GM12878 (cell line): ENCODE results near the gene TNFSF9. TPM values are rescaled to one million over a fixed set of nuclear protein-coding genes. Genes with fewer than 3 reads are reported as not detected.

Experiments
- BRCA1 ChIP-seq: IDR thresholded peaks from 2 replicates; pipeline ENCODE4 v1.6.1; 2011; ENCODE audit warnings: low read depth, low read length, improper control_type of control experiment
- CHD2 ChIP-seq: IDR thresholded peaks from 2 replicates; pipeline ENCODE4 v1.6.1; 2011; ENCODE audit warnings: low read depth, low read length, improper control_type of control experiment, borderline replicate concordance
- FOS ChIP-seq: IDR thresholded peaks from 3 replicates; pipeline ENCODE4 v1.6.1; 2011; ENCODE audit warnings: borderline replicate concordance; ENCODE audit not compliant: insufficient read length; ENCODE audit errors: extremely low read depth
- IKZF2 ChIP-seq, 2 experiments: fragments of 450-650 bp; IDR thresholded peaks; 2 replicates each; pipeline ENCODE4 v1.6.1; 2017; ENCODE audit warnings: mild to moderate bottlenecking in 2 of 2, moderate library complexity in 2 of 2
- JUNB ChIP-seq: IDR thresholded peaks from 2 replicates; pipeline ENCODE4 v1.6.1; 2016; ENCODE audit warnings: antibody characterized with exemption, mild to moderate bottlenecking
- LARP7 ChIP-seq: fragments of 450-650 bp; IDR thresholded peaks from 2 replicates; pipeline ENCODE4 v1.6.1; 2017; ENCODE audit warnings: mild to moderate bottlenecking
- PBX3 ChIP-seq: IDR thresholded peaks from 2 replicates; pipeline ENCODE4 v1.6.1; 2011; ENCODE audit warnings: mild to moderate bottlenecking, low read depth, low read length, moderate library complexity; ENCODE audit not compliant: insufficient replicate concordance
- POLR2AphosphoS2 ChIP-seq: IDR thresholded peaks from 2 replicates; pipeline ENCODE4 v1.6.1; 2011; ENCODE audit warnings: low read depth, mild to moderate bottlenecking, low read length, improper control_type of control experiment, moderate library complexity
- POLR2AphosphoS5 ChIP-seq: IDR thresholded peaks from 2 replicates; pipeline ENCODE4 v1.6.1; 2011; ENCODE audit warnings: mild to moderate bottlenecking, low read length, inconsistent platforms
- SMAD1 ChIP-seq: fragments of 450-650 bp; IDR thresholded peaks from 2 replicates; pipeline ENCODE4 v1.6.1; 2018; ENCODE audit warnings: mild to moderate bottlenecking, low read depth; ENCODE audit not compliant: partially characterized antibody
- SPI1 ChIP-seq: IDR thresholded peaks from 2 replicates; pipeline ENCODE4 v1.6.1; 2011; ENCODE audit warnings: low read depth, mild to moderate bottlenecking, low read length, moderate library complexity, borderline replicate concordance; ENCODE audit not compliant: insufficient read depth
- polyA plus RNA-seq, 11 experiments: library from polyadenylated mRNA; depleted of rRNA in 4 of 11; unstranded in 6 of 11; stranded (reverse) in 5 of 11; fragments of >200 nt; fragmentation: Nextera tagmentation in 4 of 11; fragmentation: Illumina TruSeq in 1 of 11; extraction: Ambion mirVana in 4 of 11; extraction: Trizol in 1 of 11; gene quantifications; 1 replicate in 1 of 11; 2 replicates in 10 of 11; pipeline versions ENCODE4 v1.2.1 to v1.2.3, GENCODE V29; 2011 to 2016; ENCODE audit warnings: inconsistent platforms in 2 of 11, missing spikeins in 2 of 11, low read depth in 1 of 11
- total RNA-seq, 4 experiments: library from RNA; depleted of rRNA in 3 of 4; stranded (reverse); fragments of >200 nt in 3 of 4; fragmentation: Illumina TruSeq in 1 of 4; extraction: Trizol in 1 of 4; gene quantifications; 2 replicates each; pipeline versions ENCODE4 v1.2.1 to v1.2.3, GENCODE V29; 2013 to 2021
- TF ChIP-seq, protein P1 (sequence below): fragments of 450-650 bp; IDR thresholded peaks from 2 replicates; pipeline ENCODE4 v1.6.1; 2018; ENCODE audit warnings: borderline replicate concordance, mild to moderate bottlenecking; ENCODE audit not compliant: partially characterized antibody

Gene TNFSF9
- total and polyA plus RNA-seq, 10 of the 15 experiments (the other 5 are each of a cell fraction or from before 2014, with no cell fraction given): 6.2 to 75.3 (median 22.1) TPM

DNA sequence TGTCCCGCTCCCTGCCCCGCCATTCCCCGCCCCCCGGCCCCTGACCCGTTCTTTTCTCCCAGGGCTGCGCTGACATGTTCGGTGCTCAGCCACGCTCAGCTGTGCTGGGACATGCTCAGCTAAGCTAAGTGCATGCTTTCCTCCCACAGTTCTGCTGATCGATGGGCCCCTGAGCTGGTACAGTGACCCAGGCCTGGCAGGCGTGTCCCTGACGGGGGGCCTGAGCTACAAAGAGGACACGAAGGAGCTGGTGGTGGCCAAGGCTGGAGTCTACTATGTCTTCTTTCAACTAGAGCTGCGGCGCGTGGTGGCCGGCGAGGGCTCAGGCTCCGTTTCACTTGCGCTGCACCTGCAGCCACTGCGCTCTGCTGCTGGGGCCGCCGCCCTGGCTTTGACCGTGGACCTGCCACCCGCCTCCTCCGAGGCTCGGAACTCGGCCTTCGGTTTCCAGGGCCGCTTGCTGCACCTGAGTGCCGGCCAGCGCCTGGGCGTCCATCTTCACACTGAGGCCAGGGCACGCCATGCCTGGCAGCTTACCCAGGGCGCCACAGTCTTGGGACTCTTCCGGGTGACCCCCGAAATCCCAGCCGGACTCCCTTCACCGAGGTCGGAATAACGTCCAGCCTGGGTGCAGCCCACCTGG lies 3.7 kb downstream of the TNFSF9 start (continued):
- TF ChIP-seq PBX3 (no peak), LARP7 (0 out of 2 replicates have a peak, but pooled peaks have one; percentile 56), JUNB (no peak), CHD2 (no peak), IKZF2 (IDR thresholded peaks at IDR 0.05) (peak; percentile 11 to 25; a peak in 1 of 4 replicates), SPI1 (no peak), BRCA1 (no peak), POLR2AphosphoS2 (peak; percentile 59; the same call in 1 of the 2 replicates), SMAD1 (peak; percentile 23), POLR2AphosphoS5 (peak; percentile 74; the same call in 1 of the 2 replicates), FOS (no peak)
- TF ChIP-seq, protein P1, sequence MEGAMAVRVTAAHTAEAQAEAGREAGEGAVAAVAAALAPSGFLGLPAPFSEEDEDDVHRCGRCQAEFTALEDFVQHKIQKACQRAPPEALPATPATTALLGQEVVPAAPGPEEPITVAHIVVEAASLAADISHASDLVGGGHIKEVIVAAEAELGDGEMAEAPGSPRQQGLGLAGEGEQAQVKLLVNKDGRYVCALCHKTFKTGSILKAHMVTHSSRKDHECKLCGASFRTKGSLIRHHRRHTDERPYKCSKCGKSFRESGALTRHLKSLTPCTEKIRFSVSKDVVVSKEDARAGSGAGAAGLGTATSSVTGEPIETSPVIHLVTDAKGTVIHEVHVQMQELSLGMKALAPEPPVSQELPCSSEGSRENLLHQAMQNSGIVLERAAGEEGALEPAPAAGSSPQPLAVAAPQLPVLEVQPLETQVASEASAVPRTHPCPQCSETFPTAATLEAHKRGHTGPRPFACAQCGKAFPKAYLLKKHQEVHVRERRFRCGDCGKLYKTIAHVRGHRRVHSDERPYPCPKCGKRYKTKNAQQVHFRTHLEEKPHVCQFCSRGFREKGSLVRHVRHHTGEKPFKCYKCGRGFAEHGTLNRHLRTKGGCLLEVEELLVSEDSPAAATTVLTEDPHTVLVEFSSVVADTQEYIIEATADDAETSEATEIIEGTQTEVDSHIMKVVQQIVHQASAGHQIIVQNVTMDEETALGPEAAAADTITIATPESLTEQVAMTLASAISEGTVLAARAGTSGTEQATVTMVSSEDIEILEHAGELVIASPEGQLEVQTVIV: no peak
